Trophoblast cell (in vitro differentiated cells and primary cell): ENCODE data around the gene ZNF180.

ENCODE experiments used
- DNase-seq, 2 donors: peaks; one replicate each; pipeline ENCODE4 v3.0.0-alpha.2; 2016
- H2AFZ ChIP-seq: 2 replicates; pipeline ENCODE4 v1.6.1; 2013; ENCODE audit warnings: low read length, moderate library complexity, mild to moderate bottlenecking; ENCODE audit not compliant: insufficient read depth, poor library complexity
- H2AK5ac ChIP-seq: 2 replicates; pipeline ENCODE4 v1.6.1; 2013; ENCODE audit warnings: mild to moderate bottlenecking, low read length
- H2BK120ac ChIP-seq: 2 replicates; pipeline ENCODE4 v1.6.1; 2013; ENCODE audit warnings: low read length, mild to moderate bottlenecking, moderate library complexity; ENCODE audit not compliant: insufficient read depth, poor library complexity
- H2BK12ac ChIP-seq: 2 replicates; pipeline ENCODE4 v1.6.1; 2013; ENCODE audit warnings: mild to moderate bottlenecking, low read length, moderate library complexity
- H2BK5ac ChIP-seq: 2 replicates; pipeline ENCODE4 v1.6.1; 2013; ENCODE audit warnings: low read length, low read depth, moderate library complexity, mild to moderate bottlenecking; ENCODE audit not compliant: poor library complexity
- H3K14ac ChIP-seq: 2 replicates; pipeline ENCODE4 v1.6.1; 2013; ENCODE audit warnings: mild to moderate bottlenecking, low read length
- H3K18ac ChIP-seq: 2 replicates; pipeline ENCODE4 v1.6.1; 2013; ENCODE audit warnings: mild to moderate bottlenecking, low read length
- H3K23ac ChIP-seq: 2 replicates; pipeline ENCODE4 v1.6.1; 2013; ENCODE audit warnings: low read length
- H3K27ac ChIP-seq: 2 replicates; pipeline ENCODE4 v1.5.1; 2013; ENCODE audit warnings: low read depth, mild to moderate bottlenecking, inconsistent platforms, low read length, moderate library complexity
- H3K27me3 ChIP-seq: 2 replicates; pipeline ENCODE4 v1.6.1; 2013; ENCODE audit warnings: inconsistent platforms, mild to moderate bottlenecking, low read length, moderate library complexity; ENCODE audit not compliant: insufficient read depth
- H3K36me3 ChIP-seq, 2 experiments: 1 replicate in 1 of 2; 2 replicates in 1 of 2; pipeline ENCODE4 v1.6.1; 2013; ENCODE audit warnings: low read length in 2 of 2, mild to moderate bottlenecking in 2 of 2, moderate library complexity in 1 of 2; ENCODE audit not compliant: insufficient read depth in 2 of 2, control insufficient read depth in 1 of 2
- H3K4ac ChIP-seq: 2 replicates; pipeline ENCODE4 v1.6.1; 2013; ENCODE audit warnings: low read depth, mild to moderate bottlenecking, low read length, moderate library complexity
- H3K4me1 ChIP-seq, 2 experiments: 1 replicate in 1 of 2; 2 replicates in 1 of 2; pipeline ENCODE4 v1.6.1; 2013; ENCODE audit warnings: low read length in 2 of 2, mild to moderate bottlenecking in 2 of 2, moderate library complexity in 1 of 2; ENCODE audit not compliant: insufficient read depth in 2 of 2, control insufficient read depth in 1 of 2
- H3K4me2 ChIP-seq: 2 replicates; pipeline ENCODE4 v1.6.1; 2013; ENCODE audit warnings: inconsistent platforms, mild to moderate bottlenecking, low read length, moderate library complexity
- H3K4me3 ChIP-seq: 2 replicates; pipeline ENCODE4 v1.5.1; 2013; ENCODE audit warnings: mild to moderate bottlenecking, low read depth, low read length, inconsistent platforms
- H3K79me1 ChIP-seq: one replicate; pipeline ENCODE4 v1.6.1; 2013; ENCODE audit warnings: low read length
- H3K79me2 ChIP-seq: 2 replicates; pipeline ENCODE4 v1.6.1; 2013; ENCODE audit warnings: low read length, mild to moderate bottlenecking; ENCODE audit not compliant: control insufficient read depth, insufficient read depth, poor library complexity
- H3K9ac ChIP-seq: 2 replicates; pipeline ENCODE4 v1.6.1; 2013; ENCODE audit warnings: mild to moderate bottlenecking, low read length
- H3K9me3 ChIP-seq: 2 replicates; pipeline ENCODE4 v1.6.1; 2013; ENCODE audit warnings: low read depth, mild to moderate bottlenecking, control low read depth, inconsistent platforms, low read length; ENCODE audit not compliant: insufficient read depth
- H4K12ac ChIP-seq: 2 replicates; pipeline ENCODE4 v1.6.1; 2013; ENCODE audit warnings: low read depth, mild to moderate bottlenecking, low read length, moderate library complexity
- H4K8ac ChIP-seq: 2 replicates; pipeline ENCODE4 v1.6.1; 2013; ENCODE audit warnings: low read depth, mild to moderate bottlenecking, low read length, moderate library complexity
- H4K91ac ChIP-seq: one replicate; pipeline ENCODE4 v1.6.1; 2013; ENCODE audit warnings: low read depth, mild to moderate bottlenecking, low read length, moderate library complexity
- WGBS: extraction: QIAGEN DNeasy Blood & Tissue Kit; methylation state at CpG from one replicate; pipeline ENCODE4 v1.1.7; 2013; ENCODE audit warnings: missing lambda C conversion rate; ENCODE audit not compliant: insufficient read length, insufficient coverage; ENCODE audit errors: extremely low coverage; 5-methylcytosine and 5-hydroxymethylcytosine counted together

The ZNF180 gene

GRCh38 chr19:44515907-44516306 lies 15.6 kb upstream of the ZNF180 start:
- no peak overlapping the region for H4K91ac ChIP-seq
- H3K4ac ChIP-seq = no peak overlapping the region
- H2AFZ ChIP-seq = no peak overlapping the region
- no peak for DNase-seq
- H3K36me3 ChIP-seq = no peaks in the 10 kb centered on the region
- no peak overlapping the region for H3K18ac ChIP-seq
- no peaks in the 10 kb centered on the region for H3K79me2 ChIP-seq
- H3K9me3 ChIP-seq = peaks cover 22% of the 10 kb centered on the region
- H3K4me1 ChIP-seq = no peaks in the 10 kb centered on the region
- no peak overlapping the region for H3K4me2 ChIP-seq
- no peak overlapping the region for H3K9ac ChIP-seq
- no peak overlapping the region for H3K23ac ChIP-seq
- no peak overlapping the region for H3K27ac ChIP-seq
- H3K27me3 ChIP-seq = no peaks in the 10 kb centered on the region
- H2BK12ac ChIP-seq = no peak overlapping the region
- no peak overlapping the region for H2BK5ac ChIP-seq
- WGBS = no CpG with 5 or more reads among the region's 1 CpG
- H4K12ac ChIP-seq = no peak overlapping the region
- no peak overlapping the region for H2AK5ac ChIP-seq
- no peaks in the 10 kb centered on the region for H3K79me1 ChIP-seq
- no peak overlapping the region for H3K4me3 ChIP-seq
- H3K14ac ChIP-seq = no peak overlapping the region
- H4K8ac ChIP-seq = no peak overlapping the region
- no peak overlapping the region for H2BK120ac ChIP-seq

- Histone ChIP-seq H2BK5ac (no peak overlapping the region), H2BK12ac (no peak overlapping the region)
Observed at GRCh38 chr19:44515031-44515430, 14.7 kb upstream of the ZNF180 start.

GRCh38 chr19:44512326-44513298 lies 12.3 kb upstream of the ZNF180 start:
- H3K79me1 ChIP-seq = no peaks in the 10 kb centered on the region
- H3K9ac ChIP-seq = no peak overlapping the region
- H4K12ac ChIP-seq = no peak overlapping the region
- no peak overlapping the region for H3K4ac ChIP-seq
- H3K9me3 ChIP-seq = peaks cover 10% of the 10 kb centered on the region
- H2BK12ac ChIP-seq = no peak overlapping the region
- H4K8ac ChIP-seq = no peak overlapping the region
- no peak overlapping the region for H3K4me3 ChIP-seq
- no peak overlapping the region for H2AK5ac ChIP-seq
- no peak overlapping the region for H2BK5ac ChIP-seq
- no peak overlapping the region for H3K18ac ChIP-seq
- H3K36me3 ChIP-seq = no peaks in the 10 kb centered on the region
- no CpG with 5 or more reads among the region's 12 CpGs for WGBS
- peak; percentile 43 to 84 for DNase-seq
- H4K91ac ChIP-seq = no peak overlapping the region
- H3K27ac ChIP-seq = no peak overlapping the region
- H2AFZ ChIP-seq = no peak overlapping the region
- H3K23ac ChIP-seq = no peak overlapping the region
- H3K79me2 ChIP-seq = no peaks in the 10 kb centered on the region
- no peak overlapping the region for H3K14ac ChIP-seq
- no peak overlapping the region for H3K4me2 ChIP-seq
- no peak overlapping the region for H2BK120ac ChIP-seq
- H3K4me1 ChIP-seq = no peaks in the 10 kb centered on the region
- H3K27me3 ChIP-seq = no peaks in the 10 kb centered on the region

More at GRCh38 chr19:44515031-44515430, 14.7 kb upstream of the ZNF180 start:
- Histone ChIP-seq H3K36me3 (no peaks in the 10 kb centered on the region), H3K14ac (no peak overlapping the region), H3K23ac (no peak overlapping the region), H2AK5ac (no peak overlapping the region), H2BK120ac (no peak overlapping the region), H3K27ac (no peak overlapping the region), H3K4ac (no peak overlapping the region), H4K12ac (no peak overlapping the region), H3K18ac (no peak overlapping the region), H3K4me1 (no peaks in the 10 kb centered on the region), H4K91ac (no peak overlapping the region), H3K4me2 (no peak overlapping the region), H3K27me3 (no peaks in the 10 kb centered on the region), H3K79me1 (no peaks in the 10 kb centered on the region), H4K8ac (no peak overlapping the region), H2AFZ (no peak overlapping the region), H3K9me3 (peaks cover 16% of the 10 kb centered on the region), H3K4me3 (no peak overlapping the region), H3K79me2 (no peaks in the 10 kb centered on the region), H3K9ac (no peak overlapping the region)
- WGBS = no CpG with 5 or more reads among the region's 3 CpGs
- no peak for DNase-seq

GRCh38 chr19:44509478-44509877 lies 9.2 kb upstream of the ZNF180 start:
- H3K9me3 ChIP-seq = peaks cover 5% of the 10 kb centered on the region
- H3K4me3 ChIP-seq = no peak overlapping the region
- H3K14ac ChIP-seq = no peak overlapping the region
- H3K36me3 ChIP-seq = no peaks in the 10 kb centered on the region
- H2BK12ac ChIP-seq = no peak overlapping the region
- no peak overlapping the region for H4K91ac ChIP-seq
- no peak overlapping the region for H3K27ac ChIP-seq
- no peaks in the 10 kb centered on the region for H3K27me3 ChIP-seq
- no peaks in the 10 kb centered on the region for H3K79me2 ChIP-seq
- no peak overlapping the region for H3K23ac ChIP-seq
- H3K4me2 ChIP-seq = no peak overlapping the region
- H4K8ac ChIP-seq = no peak overlapping the region
- H2AK5ac ChIP-seq = no peak overlapping the region
- no peak overlapping the region for H3K4ac ChIP-seq
- H3K9ac ChIP-seq = no peak overlapping the region
- no peak overlapping the region for H2BK120ac ChIP-seq
- no peak overlapping the region for H4K12ac ChIP-seq
- no peak overlapping the region for H2BK5ac ChIP-seq
- H3K18ac ChIP-seq = no peak overlapping the region
- DNase-seq = no peak
- H2AFZ ChIP-seq = no peak overlapping the region
- H3K79me1 ChIP-seq = no peaks in the 10 kb centered on the region
- H3K4me1 ChIP-seq = no peaks in the 10 kb centered on the region
